Iris pigment epithelial cell (primary cell): ENCODE results near the gene ST14.

Experiments used
- DNase-seq: peaks from one replicate; pipeline ENCODE4 v3.0.0-alpha.2; 2011; ENCODE audit warnings: low read depth

ST14 gene

DNA sequence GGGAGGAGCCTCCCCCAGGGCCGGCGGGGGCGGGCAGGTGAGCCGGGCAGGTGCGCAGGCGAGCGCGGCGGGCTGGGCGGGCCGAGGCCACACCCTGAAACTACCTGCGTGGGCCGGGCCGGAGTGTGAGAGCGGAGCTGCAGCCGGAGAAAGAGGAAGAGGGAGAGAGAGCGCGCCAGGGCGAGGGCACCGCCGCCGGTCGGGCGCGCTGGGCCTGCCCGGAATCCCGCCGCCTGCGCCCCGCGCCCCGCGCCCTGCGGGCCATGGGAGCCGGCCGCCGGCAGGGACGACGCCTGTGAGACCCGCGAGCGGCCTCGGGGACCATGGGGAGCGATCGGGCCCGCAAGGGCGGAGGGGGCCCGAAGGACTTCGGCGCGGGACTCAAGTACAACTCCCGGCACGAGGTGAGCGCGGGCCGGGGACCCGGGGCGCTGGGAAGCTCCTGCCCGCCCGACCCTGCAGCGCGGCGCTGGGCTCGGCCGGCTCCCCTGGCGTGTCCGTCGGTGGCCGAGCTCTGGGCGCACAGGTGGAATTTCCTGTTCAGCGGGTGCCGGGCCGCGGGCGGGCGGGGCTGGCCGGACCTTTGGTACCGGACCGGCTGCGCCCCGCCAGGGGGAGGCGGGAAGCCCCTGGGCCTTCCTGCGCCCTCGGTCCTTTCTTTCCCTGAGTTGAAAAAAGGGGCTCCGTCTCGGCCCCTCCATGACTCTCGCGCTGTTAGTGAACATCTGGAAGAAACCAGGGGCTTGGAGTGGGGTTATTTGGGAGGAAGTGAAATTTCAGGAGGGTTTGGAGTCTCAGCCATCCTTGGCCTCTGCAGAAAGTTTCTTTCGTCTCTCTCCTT, at the start of gene ST14:
Gene ST14, plus strand, starts transcription at position 126 of the 841 bp plus-strand sequence. Its CDS starts 198 bp downstream, at position 324.
- DNase-seq = no peak

DNA sequence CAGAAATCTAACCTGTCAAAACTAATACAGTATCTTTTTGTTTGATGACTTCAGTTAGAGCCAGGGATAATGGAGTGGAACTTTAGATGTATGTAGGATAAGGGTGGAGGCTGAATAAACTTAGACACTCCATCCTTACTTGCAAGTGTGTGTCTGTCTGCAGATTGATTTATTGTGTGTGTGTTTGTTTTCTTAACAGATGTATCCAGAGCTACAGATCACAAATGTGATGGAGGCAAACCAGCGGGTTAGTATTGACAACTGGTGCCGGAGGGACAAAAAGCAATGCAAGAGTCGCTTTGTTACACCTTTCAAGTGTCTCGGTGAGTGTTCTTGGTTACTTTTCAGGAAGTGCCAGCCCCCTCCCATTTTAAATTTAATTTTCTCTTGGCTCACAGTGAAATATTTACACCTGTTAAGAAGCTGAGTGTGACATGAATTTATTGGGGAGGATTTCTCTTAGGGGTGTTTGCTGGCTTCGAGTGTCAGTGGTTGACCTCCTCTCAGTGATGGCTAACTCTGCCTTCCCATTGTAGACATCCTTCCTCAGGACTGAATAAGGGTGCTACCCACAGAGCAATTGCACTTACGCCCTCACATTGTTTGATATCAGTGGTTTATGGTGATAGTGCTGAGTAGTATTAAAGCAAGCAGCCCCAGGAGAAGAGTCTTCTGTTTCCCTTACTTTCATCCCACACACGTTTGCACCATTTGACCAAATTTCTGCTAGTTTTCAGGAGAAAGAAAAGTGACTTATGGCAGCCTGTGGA, 49.1 kb upstream of the ST14 start:
- no peak for DNase-seq

DNA sequence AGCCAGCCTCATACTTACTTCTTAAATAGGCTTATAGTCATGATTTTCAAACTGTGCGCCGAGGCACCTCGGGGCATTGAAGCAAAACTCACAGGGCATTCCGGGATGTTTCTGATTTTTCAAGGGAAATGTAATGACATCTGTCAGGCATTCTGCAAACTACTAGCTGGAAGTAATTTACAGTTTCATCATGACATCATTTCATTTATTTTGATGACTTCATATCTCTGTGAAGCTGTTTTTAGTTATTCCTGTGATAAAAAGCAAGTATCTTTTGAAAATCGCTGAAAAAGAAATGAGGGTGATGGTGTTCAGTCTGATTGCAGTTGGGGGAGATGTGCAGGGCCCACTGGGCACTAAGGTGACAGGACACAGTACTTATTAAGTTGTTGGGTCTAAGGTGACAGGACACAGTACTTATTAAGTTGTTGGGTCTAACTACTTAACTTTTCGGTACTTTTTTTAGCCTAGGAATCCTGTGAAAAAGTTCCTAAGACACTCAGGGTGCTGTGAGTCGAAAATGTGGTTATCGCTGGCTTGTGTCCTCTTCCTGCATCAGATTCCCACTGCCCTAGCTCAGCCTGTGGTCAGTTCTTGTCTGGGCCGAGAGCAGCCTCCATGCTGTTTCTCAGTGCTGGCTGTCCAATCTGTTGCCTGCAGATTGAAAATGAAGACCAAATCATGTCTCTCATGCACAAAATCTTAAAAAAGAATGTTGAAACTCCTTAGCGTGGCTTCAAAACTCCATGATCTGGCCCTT, 47.3 kb upstream of the ST14 start:
- no peak for DNase-seq

- DNase-seq = no peak
Observed at GRCh38 chr11:130114281-130114680, 45.3 kb upstream of the ST14 start.

DNA sequence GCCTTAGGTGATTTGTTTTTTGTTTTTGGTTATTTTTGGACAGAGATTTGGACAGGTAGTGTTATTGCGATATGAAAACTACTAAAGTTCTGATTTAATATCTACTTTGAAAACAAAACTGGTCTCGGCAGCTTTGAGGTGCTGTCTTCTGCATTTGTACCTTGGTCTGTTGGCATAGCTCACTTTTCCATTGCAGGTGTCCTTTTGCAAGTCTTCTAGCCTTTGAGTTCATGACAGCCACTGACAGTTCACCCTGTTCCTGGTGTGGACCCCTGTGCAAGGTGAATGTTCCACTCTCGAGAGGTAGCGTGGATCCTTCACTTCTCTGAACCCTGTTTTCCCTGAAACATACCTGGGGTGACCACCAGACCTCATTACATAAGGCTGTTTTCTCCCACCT, 44.9 kb upstream of the ST14 start:
- DNase-seq = no peak

GRCh38 chr11:130115218-130115617, 44.4 kb upstream of the ST14 start:
- DNase-seq = peak; percentile 72

DNA sequence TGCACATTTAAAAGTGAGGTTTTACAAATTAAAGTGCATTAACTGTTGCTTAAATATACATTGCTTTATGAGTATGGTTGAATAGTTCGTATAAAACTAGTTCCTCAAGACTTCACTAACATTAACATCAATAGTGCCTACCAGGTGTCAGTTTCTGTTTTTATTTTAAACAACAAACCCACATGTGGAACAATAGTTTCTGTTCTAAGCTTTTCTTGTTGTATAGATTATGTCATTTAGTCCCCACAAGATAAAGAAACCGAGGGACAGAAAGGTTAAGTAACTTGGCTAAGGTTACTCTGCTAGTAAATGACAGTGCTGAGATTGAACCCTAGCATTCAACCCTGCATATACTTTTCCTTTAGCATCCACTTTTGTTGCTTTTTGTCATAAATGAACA, 41.4 kb upstream of the ST14 start:
- no peak for DNase-seq

DNA sequence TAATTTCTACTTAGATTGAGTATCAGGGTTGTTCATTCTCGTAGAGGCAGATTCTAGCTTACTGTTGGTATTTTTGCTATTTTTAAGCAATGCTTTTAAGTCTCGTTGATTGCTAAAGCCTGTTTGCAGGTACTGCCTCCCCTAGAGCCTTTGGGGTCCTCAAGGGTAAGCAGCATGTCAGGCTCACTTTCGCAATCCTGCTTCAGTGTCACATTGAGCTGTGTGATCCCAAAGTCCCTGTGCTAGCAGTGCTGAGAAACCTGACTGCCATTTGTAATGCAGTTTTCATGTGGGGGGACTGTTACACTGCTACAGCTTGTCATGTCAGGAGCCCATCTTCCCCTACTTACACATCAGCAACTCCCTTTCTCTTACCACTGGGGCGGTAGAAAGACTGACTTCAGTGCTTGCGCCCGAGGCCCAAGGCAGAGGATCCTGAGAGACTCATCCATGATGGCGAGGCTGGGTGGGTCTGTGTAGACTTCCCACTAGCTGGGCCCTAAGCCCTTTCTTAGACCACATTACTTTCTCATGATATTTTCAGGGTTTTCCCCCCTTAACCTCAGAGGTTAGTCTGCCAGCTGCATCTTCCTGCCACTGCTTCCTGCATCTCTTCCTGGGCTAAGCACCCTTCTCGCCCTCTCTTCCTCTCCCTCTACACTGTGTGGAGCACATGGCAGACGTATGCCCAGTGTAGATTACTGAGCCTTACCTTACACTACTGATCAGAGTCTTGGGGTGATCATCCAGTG, 40.8 kb upstream of the ST14 start:
- no peak for DNase-seq

DNA sequence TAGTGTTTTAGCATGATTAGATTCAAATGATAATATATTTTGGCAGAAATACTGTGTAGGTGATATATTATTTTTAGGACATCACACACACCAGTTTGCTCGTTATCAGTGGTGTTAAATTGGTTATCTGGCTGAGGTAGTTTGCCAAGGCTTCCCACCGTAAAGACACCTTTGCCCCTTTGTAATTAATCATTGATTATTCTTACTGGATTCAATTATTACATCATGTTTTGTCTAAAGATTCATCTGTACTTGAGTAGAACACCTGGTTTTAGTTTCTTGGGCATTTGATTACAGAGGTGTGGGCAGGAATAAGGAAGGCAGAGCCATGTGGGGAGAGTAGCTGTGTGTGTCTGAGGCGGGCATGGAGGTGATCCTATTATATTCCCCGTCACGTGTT, 39.5 kb upstream of the ST14 start:
- DNase-seq = no peak

DNA sequence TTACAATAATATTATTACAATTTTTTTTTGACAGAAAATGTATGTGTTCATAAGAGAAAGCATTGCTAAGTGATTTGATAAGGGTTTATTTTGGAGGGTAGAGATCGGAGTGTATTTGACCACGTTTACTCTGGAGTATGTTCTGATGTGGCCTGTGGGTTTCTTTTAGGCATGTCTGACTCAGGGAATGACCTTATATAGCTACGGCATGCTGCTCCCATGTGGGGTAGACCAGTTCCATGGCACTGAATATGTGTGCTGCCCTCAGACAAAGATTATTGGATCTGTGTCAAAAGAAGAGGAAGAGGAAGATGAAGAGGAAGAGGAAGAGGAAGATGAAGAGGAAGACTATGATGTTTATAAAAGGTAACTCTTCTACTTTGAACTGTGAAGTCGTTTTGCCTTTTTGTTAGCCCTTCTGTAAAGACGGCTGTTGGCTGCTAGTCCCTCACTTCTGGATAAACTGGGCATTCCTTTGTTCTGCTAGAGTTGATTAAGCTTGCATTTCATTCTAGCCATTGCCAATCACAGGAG, 38.1 kb upstream of the ST14 start:
- DNase-seq = peak; percentile 88

- peak; percentile 52 for DNase-seq
Observed at GRCh38 chr11:130122141-130122575, 37.4 kb upstream of the ST14 start.

- no peak for DNase-seq
Observed at GRCh38 chr11:130123414-130124040, 36.1 kb upstream of the ST14 start.

- peak; percentile 96 for DNase-seq
Observed at GRCh38 chr11:130124096-130124495, 35.5 kb upstream of the ST14 start.

DNA sequence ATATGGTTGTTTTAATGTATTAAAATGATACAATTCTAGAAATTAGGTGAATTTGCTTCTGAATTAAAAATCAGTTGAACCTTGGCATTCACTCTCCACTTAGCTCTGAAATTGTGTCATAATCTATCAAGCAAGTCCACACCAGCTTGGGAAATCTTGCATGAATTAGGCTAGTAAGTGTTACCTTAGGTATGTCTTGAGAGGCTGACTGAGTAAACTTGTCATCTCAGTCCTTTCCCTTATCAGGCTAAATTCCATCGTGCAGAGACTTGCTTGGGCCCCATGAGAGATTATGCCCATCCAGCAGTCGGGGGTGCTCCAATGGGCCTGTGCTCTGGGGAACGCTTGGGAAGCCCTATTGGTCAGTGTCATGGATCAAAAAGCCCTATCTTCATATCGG, 33.9 kb upstream of the ST14 start:
- no peak for DNase-seq

DNA sequence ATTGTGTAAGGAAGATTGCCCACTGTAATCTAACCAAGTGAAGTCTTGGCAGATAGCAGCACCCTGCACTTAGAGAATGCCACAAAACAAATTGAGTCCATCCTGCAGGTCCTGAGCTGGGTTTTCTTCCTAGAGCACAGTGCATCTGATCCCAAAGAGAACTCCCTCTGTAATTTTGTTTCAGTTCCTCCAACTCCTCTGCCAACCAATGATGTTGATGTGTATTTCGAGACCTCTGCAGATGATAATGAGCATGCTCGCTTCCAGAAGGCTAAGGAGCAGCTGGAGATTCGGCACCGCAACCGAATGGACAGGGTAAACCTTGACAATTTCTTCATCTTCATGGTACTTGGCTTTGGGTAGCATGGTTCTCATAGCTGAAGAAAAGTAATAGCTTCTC, 33.1 kb upstream of the ST14 start:
- DNase-seq = no peak

GRCh38 chr11:130127509-130127908, 32.1 kb upstream of the ST14 start:
- no peak for DNase-seq

DNA sequence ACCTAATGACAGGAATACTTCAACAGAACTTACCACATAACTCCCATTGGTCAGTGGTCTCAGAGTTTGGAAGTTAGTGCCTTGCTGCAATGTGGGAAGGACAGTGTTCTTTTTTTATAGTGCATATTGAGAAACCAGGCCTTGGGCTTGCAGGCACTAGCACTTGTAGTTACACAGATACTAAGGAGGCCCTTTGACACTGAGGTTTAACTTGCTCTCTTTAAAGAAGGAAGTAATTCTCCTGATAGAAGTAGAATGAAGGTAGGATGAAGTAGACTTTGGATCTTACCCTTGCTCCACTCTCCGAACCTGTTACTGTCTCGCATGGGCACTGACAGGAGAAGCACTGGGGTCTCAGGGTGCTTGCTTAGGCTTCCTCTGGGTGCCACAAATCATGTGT, 31.0 kb upstream of the ST14 start:
- DNase-seq = no peak

DNA sequence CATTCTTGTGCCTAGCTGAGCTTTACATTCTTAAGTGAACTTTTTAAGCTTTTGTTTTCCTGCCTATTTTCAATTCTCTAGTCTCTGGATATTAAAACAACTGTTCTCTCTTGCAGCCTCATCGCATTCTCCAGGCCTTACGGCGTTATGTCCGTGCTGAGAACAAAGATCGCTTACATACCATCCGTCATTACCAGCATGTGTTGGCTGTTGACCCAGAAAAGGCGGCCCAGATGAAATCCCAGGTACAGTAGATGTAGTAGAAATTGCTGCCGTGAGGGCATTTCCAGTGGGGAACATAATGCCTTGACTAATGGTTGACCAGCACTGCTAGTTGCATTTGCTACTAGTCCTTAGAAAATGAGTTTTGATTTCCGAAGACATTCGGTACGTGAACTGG, 29.7 kb upstream of the ST14 start:
- no peak for DNase-seq

DNA sequence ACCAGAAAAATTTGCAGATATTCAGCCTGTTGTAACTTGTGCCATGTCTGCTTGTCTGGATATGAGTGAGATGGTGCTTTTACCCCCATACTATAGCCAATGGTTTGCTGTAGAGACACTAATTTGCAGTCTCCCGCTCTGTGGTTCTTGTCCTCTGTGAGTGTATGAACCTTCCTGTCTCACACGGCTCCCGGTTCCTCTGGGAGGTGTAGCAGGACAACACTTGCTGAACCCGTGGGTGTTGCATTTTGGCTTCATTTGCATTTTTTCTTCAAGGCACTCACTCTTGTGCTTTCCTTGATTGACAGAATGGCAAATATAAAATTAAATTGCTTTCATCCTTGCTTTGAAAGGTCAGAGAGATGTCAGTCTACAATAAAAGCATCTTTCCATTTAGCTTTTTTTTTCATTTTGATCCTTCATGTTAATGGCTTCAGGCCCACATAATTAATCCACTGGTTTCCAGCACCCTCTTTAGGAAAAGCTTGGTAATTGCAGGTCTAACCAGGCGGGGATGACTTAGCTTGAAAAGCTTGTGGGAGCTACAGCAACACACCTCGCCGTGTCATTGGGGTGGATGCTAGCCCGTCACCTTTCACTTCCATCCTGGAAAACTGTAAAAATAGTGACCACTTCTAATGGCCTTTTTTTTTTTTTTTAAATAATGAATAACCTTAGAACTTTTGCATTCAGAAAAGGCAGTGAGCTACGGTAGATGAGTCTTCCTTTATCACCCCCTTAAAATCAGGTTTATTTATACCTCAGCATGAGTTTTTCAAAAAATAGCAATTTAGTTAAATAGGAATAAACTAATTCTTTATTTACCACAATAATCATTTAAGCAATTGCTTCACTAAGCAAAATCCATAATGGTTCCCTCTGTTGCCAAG, 27.4 kb upstream of the ST14 start:
- peak; percentile 65 for DNase-seq

- no peak for DNase-seq
Observed at GRCh38 chr11:130133716-130134115, 25.9 kb upstream of the ST14 start.
